Measurements from ENCODE around the gene RNF113B.

RNF113B gene

DNA sequence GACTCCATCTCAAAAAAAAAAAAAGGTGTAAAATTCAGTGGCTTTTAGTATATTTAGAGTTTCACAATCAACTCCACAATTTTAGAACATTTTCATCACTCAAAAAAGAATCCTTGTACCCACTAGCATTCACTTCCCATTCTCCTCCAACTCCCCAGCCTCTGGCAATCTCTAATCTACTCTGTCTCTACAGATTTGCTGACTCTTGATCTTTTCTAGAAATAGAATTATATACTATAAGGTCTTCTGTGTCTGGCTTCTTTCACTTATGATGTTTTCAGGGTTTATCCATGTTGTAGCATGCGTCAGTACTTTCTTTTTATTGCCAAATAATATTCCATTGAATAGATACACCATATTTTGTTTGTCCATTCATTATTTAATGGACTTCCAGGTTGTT is 42.2 kb downstream of the RNF113B start:
- DNase-seq = no peak

- no peak for DNase-seq
These were observed 43.1 kb downstream of the RNF113B start for GRCh38 chr13:98133946-98134345.

DNA sequence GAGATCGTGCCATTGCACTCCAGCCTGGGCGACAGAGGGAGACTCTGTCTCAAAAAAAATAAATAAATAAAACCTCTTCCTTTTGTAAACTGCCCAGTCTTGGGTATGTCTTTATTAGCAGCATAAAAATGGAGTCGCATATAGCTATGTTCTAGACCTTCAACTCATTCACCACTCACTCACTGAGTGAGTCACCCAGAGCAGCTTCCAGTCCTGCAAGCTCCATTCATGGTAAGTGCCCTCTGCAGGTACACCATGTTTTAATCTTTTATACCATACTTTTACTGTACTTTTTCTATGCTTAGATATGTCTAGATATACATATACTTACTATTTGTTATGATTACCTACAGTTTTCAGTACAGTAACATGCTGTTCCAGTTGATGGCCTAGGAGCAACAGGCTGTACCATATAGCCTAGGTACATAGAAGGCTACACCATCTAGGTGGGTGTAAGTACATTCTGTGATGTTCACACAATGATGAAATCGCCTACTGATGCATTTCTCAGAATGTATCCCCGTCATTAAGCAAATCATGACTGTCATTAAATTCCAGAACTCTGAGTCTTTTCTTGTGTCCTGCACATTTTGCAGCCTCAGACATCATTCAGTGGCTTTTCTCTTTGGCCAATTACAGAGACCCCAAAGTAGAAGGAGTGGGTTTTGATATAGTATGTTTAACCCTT is 47.9 kb downstream of the RNF113B start:
- DNase-seq = no peak

Measured in midbrain (tissue), 1 donor.